Measurements from ENCODE around the gene GAL3ST3.

The GAL3ST3 gene

DNA sequence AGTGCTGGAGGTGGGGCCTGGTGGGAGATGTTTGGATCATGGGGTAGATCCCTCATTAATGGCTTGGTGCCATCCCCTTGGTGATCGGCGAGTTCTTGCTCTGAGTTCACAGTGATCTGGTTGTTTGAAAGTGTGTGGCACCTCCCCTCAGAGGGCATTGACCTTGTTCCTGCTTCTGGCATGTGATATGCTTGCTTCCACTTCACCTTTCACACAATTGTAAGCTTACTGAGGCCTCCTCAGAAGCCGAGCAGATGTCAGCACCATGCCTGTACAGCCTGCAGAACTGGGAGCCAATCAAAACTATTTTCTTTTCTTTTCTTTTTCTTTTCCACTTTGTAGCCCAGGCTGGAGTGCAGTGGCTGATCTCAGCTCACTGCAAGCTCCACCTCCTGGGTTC is 11.6 kb downstream of the GAL3ST3 start:
- TF ChIP-seq CTCF (IDR thresholded peaks at IDR 0.05): no peak

- TF ChIP-seq CTCF (IDR thresholded peaks at IDR 0.05): no peak
Measured at GRCh38 chr11:66036334-66036710, 12.6 kb downstream of the GAL3ST3 start.

DNA sequence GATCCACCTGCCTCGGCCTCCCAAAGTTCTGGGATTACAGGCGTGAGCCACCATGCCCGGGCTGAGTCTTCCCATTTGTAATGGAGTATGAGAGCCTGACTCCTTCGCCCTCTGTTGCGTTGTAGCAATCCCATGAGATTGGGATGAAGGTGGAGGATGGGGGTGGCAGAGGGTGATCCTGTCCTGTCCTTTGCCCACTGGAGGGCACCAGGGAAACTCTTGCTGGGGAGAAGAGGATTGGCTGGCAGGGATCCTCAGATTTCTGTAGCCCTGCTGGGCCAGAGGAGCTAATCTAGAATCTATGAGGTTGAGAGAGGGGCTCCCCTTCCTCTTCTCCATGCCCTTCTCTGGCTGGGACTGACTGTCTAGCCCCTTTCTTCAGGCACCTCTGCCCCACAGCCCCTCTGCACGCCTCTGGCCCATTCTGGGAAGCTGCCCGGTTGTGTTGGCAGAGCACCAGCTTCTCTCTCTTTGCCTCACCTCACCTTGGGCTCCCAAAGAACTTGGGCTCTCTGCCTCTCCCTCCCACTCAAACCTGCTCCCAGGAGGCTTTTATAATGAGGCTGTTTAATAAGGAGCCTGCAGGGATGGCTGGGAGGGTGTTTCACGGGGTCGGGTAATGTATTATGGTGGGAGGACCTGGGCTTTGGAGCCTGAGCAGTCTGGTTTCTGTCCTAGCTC is 13.2 kb downstream of the GAL3ST3 start:
- TF ChIP-seq CTCF (IDR thresholded peaks at IDR 0.05): no peak

- TF ChIP-seq CTCF (IDR thresholded peaks at IDR 0.05): no peak
Measured at GRCh38 chr11:66032957-66033735, 15.8 kb downstream of the GAL3ST3 start.

DNA sequence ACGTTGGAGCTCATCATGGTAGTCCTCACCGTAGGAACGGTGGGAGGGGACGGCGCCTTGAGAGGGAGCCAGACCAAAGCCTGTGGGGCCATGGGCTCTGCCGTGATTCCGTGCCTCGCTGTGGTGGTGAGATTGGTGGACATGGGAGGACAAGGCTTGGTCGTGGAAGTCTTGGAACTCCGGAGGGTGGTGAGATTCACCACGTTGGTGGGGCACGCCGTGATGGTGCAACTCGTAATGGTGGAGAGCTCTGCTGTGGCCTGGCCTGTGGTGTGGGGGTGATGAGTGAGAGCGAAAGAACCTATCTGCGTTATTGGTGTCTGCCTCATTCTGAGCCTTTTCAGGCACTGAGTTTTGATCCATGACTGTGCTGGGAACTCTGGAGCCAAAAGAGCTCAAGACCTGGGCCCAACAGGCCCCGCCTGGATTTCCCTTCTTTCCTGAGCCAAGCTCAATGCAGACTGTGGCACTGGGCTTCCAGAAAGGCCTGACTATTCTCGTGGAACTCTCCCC is 22.9 kb downstream of the GAL3ST3 start, which contains the start of gene CATSPER1:
Gene CATSPER1 (minus strand): TSS at position 463 of the 513 bp plus-strand sequence. CDS start 100 bp downstream, at position 363.
- no peak for TF ChIP-seq CTCF (IDR thresholded peaks at IDR 0.05)

GRCh38 chr11:66022401-66023185 is 26.4 kb downstream of the GAL3ST3 start:
- peak; percentile 99 for TF ChIP-seq CTCF (IDR thresholded peaks at IDR 0.05)

DNA sequence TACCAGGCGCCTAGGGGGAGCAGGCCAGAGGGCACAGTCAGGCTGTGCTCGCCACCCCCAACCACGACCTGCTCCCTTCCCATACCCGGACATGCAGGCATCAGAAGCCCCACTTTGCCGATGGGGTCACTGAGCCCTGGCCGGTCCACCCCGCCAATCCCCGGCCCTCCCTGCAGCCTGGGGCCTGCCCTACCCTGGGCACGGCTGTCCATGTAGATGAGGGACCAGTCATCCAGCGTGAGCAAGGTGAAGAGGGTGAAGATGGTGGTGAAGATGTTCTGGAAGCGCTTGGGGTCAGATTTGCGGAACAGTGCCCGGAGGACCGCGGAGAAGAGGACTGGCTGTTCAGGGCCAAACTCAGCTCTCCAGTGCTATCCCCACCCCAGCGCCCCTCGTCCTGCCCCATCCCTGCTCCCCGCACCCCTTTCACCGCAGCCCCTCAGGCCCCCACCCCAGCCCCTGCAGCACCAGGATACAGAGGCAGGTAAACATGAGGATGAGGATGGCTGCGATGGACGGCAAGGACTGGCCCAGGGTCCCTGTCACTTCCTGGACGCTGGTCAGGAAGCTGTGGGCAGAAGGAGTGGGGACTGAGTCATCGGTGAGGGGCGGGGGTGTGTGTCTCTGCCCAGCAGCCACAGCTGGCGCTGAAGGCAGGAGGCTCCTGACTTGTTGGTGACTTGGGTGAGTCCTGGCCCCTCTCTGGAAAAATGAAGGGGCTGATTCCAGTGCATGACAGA is 28.2 kb downstream of the GAL3ST3 start:
- no peak for TF ChIP-seq CTCF (IDR thresholded peaks at IDR 0.05)

Data from LNCAP (cell line).